NCI-H1092 treated with DMSO at 0.1 percent for 48 hours (cell line): ENCODE measurements around the gene BAIAP2L2.

ENCODE experiments used
- DNase-seq: peaks from one replicate; lab custom pipeline; 2025; lab: John Stamatoyannopoulos, UW

BAIAP2L2 gene

DNA sequence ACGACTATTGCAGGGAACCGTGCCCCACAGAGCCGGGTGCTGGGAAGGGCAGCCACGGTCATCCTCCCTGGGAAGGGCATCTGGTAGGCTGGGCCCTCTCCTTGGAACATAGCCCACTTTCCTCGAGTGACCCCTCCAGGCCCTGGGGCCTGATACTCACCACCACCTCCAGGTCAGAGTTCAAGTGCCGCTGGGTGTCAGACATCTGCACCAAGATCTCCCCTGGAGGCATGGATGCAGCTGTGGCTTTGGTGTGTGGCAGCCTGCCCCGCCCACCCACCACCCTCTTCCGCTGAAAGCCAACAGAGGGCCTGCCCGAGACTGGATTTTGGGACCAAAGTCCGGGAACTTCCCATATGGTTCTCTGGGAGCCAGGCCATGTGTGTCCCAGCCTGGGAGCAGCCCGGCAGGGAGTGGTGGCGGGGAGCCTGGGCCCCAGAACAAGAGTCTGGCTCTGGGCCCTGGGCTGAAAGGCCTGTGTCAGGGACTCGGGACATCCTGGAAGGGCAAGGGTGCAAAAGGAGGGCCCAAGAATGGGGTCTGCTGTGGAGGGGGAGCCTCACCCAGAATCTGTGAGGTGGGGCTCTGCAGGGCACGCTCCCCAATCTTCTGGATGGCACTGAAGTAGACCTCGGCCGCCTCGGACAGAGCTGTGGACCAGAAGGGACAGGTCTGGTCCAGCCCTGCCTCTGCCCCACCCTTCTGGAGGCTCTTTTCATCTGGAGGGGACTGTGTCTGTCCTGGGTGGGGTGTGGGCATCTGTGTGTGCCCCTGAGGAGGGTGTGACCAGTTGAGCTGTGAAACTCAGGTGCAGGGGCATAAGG lies 2.6 kb downstream of the BAIAP2L2 start:
- DNase-seq = no peak

DNA sequence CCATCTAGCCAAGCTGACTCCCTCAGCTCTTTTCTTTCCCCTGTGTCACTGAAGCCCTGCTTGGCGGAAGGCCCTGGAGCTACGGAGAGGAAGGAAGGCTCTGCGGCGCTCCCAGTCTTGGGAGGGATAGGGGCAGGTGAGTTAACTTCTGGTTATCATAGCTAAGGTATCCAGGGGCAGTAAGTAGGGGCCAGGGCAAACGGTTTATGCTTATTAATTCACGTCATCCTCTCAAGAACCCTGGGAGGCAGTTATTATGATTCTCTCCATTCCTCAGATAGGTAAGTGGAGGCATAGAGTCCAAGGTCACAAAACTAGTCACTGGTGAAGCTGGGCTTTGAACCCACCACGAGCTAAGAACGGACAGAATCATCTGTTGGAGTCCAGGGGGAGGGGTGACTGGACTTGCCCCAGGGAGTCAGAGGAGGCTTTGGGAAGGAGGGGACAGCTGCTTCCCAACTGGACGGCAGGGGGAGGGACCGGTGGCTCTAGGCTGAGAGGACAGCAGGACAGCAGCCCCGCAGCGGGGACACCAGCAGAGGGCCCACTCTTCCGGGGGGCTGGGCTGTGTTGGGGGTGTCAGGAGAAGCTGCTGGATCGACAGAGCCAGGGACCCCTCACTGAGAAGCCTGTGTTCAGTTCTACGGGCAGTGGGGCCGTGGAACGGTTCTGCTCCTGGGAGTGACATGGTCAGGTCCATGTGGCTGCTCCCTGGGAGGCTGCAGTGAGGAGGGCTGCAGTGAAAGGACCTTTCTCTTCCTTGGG lies 3.5 kb downstream of the BAIAP2L2 start:
- DNase-seq = no peak

GRCh38 chr22:38104084-38104483 lies 6.4 kb downstream of the BAIAP2L2 start:
- DNase-seq = no peak

DNA sequence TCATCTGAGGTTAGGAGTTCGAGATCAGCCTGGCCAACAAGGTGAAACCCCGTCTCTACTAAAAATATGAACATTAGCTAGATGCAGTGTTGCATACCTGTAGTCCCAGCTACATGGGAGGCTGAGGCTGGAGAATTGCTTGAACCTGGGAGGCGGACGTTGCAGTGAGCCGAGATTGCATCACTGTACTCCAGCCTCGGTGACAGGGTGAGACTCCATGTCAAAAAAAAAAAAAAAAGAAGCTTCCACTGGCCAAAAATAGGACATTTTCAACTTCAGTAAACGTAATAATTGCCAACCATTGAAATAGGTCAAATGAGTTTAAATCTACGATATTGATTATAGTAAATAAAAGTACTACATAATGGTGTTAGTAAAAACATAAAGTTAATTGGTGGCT lies 6.8 kb downstream of the BAIAP2L2 start:
- no peak for DNase-seq

GRCh38 chr22:38098410-38099249 lies 11.9 kb downstream of the BAIAP2L2 start:
- DNase-seq = no peak

GRCh38 chr22:38097557-38098409 lies 12.7 kb downstream of the BAIAP2L2 start:
- no peak for DNase-seq

DNA sequence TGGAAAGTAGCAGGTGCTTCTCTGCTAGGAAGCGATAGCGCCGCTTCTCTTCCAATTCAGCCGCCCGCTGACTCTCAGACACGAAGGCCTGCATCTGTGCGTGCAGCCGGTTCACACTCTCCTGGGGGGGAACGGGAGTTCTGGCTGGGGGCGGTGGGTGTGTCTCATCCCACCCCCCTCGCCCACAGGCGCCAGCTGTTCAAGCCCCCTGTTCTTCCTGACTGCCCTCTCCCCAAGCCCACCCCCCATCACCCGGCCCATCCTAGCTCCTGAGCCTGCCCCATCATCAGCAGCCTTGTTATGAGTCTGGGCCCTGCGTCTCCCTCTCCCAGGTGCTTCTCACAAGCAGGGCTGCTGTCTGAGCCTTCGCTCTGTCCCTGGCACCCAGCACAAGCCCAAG lies 13.4 kb downstream of the BAIAP2L2 start:
- no peak for DNase-seq

DNA sequence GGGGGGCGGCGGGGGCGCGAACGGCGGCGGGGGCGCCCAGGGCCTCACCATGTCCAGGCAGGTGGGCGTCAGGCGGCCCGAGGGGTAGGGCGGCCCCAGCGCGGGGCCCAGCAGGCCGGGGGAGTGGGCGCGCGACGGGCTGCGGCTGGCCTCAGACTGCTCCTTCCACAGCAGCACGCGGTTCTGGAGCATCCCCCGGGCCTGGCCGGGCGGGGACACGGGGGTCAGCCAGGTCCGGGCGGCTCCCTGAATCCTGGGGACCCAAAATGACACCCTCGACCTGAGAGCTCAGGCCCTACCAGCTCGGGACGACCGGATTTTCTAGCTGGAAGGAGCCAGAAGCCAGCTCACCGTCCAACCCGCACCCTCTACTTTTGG lies 21.0 kb downstream of the BAIAP2L2 start:
- no peak for DNase-seq

GRCh38 chr22:38088629-38089473 lies 21.6 kb downstream of the BAIAP2L2 start:
- no peak for DNase-seq

GRCh38 chr22:38087855-38088254 lies 22.6 kb downstream of the BAIAP2L2 start:
- no peak for DNase-seq

DNA sequence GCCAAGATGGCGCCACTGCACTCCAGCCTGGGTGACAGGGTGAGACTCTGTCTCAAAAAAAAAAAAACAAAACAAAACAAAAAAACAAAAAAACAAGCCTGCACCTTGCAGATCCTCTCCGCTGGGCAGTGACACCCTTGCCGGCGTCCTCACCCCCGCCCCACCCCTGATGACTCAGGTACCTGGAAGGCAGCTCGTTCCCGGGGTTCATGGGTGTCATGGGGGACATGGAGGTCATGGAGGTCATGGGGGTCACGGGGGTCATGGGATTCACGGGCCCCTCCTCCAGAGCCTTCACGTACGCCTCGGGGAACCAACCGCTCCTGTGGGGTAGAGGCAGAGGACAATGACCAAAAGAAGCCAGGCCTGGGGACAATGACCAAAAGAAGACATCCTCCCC lies 23.5 kb downstream of the BAIAP2L2 start:
- no peak for DNase-seq

GRCh38 chr22:38086001-38086845 lies 24.3 kb downstream of the BAIAP2L2 start:
- no peak for DNase-seq

- no peak for DNase-seq
Measured at GRCh38 chr22:38085501-38085900, 25.0 kb downstream of the BAIAP2L2 start.

GRCh38 chr22:38085056-38085455 lies 25.4 kb downstream of the BAIAP2L2 start:
- no peak for DNase-seq

DNA sequence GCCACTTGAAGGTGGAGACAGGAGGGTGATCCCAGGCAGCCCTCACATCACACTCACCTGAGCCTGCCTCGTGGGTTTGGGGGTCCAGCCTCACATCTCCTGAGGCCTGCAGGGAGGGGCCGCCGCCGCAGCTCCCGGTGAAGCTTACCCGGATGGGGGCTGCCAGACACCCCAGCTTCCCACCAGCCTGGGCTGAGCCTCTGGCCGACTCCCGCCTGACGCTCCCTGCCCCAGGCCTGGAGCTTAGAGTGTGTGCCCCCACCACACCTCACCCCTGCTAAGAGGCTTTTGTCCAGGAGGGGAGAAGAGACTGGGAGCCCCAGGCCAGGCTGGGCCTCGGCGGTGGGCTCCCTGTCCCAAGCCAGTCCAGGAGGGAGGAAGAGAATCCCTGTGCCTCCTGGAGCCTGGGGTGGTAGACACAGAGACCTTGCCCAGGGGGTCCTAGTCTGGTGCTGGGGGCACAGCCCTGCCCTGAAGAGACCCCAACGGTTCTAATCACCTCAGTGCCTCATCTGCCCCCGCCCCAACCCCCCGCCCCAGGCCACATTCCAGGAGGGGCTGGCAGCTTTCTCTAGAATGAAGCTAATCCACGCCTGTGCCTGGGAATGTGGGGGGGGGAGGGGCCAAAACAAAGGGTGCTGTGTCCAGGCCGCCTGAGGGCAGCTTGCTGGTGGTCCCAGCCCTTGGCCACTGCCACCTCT lies 26.4 kb downstream of the BAIAP2L2 start, which contains the start of gene SLC16A8:
SLC16A8 (minus strand) TSS at position 254 of the 701 bp plus-strand sequence. CDS start 1,311 bp downstream, outside the sequence.
- no peak for DNase-seq

GRCh38 chr22:38082986-38083710 lies 27.3 kb downstream of the BAIAP2L2 start:
- DNase-seq = no peak

- no peak for DNase-seq
Measured at GRCh38 chr22:38081941-38082828, 28.3 kb downstream of the BAIAP2L2 start.
